ENCODE data around the gene CCR9.

Gene CCR9

DNA sequence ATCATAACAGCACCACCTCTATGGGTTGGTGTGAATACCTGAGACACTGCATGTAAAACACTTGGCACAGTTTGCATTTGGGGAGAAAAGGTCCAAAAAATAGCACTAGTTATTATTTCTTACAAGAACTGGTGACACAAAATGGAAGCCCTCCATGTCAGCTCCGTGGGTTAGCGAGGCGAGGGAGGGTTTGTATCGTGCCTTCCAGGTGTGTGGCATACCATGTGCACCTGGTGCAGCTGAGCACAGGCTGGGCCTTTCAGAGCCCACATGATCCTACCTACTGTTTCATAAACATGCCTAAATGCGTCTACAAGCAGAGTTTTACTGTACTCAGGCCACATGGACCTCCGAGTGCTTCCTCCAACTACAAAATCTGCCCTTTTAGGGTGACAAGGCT lies 62.5 kb downstream of the CCR9 start:
- DNase-seq (ENCODE audit: low read depth): no peak
- H3K4me3 ChIP-seq (ENCODE audit: low read depth, low read length): no peak overlapping the region

DNA sequence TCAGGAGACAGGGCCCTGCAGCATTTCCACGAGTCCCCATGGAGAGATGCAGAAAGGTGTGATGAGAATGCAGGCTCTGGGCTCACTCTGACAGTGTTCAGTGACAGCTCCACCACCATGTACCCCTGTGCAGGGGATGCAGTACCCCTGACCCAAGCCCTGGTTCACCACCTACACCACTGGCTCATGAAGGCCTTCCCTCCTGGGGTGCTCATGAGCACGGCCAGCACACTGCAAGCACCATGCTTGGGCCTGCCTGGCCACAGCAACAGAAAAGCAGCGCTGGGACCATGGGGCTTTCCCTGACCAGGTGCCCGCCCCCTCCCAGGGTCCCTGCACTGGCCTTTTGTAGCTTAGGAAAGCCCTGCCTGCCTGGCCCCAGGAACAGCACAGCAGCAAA lies 63.1 kb downstream of the CCR9 start:
- no peak for DNase-seq (ENCODE audit: low read depth)

GRCh38 chr3:45950131-45950530 lies 63.8 kb downstream of the CCR9 start:
- H3K4me3 ChIP-seq (ENCODE audit: low read depth, low read length): no peak overlapping the region
- no peak for DNase-seq (ENCODE audit: low read depth)

More for the DNA sequence above, 63.1 kb downstream of the CCR9 start:
- no peak overlapping the region for H3K4me3 ChIP-seq (ENCODE audit: low read depth, low read length)

DNA sequence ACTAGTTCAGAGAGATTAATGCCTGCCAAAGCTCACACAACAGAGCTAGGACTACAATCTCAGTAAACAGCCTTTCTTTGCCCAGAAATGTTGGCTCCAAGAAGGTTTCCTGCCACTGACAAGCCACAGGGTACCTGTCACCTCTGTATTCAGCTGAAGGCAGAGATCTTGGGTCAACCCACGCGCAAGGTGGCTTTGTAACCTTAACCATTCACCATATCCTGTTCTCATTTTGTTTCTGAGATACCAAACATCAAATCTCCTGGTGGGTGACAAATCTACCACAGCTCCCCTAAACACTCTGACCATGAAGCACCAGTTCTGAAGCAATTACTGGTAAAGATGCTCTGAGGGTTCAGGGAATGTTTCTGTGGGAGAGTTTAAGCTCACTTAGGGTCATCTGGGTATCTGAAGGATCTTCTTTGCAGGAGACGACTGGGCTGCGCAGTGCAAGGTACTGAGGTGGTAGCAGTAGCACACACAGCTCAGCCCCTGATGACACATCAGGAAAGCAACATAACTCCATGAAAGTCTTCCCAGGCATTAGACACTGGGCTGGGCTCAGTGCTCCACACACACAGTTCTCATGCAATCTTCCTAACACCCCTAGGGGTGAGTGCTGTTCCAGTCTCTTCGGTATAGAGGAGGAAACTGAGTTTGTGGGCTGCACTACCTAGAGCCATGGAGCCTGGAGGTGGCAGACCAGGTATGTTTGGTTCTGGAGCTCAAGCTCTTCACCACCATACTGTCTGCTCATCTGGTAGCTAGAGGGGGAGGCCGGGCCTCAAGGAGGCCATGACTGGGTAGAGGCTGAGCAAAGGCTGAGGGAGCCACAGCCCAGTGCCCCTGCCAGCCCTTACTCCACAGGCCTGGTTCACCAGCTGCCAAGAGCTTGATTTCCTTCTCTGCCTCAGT lies 64.6 kb downstream of the CCR9 start:
- H3K4me3 ChIP-seq (ENCODE audit: low read depth, low read length): no peak overlapping the region
- no peak for DNase-seq (ENCODE audit: low read depth)

GRCh38 chr3:45951946-45952345 lies 65.6 kb downstream of the CCR9 start:
- no peak overlapping the region for H3K4me3 ChIP-seq (ENCODE audit: low read depth, low read length)
- DNase-seq (ENCODE audit: low read depth): no peak

DNA sequence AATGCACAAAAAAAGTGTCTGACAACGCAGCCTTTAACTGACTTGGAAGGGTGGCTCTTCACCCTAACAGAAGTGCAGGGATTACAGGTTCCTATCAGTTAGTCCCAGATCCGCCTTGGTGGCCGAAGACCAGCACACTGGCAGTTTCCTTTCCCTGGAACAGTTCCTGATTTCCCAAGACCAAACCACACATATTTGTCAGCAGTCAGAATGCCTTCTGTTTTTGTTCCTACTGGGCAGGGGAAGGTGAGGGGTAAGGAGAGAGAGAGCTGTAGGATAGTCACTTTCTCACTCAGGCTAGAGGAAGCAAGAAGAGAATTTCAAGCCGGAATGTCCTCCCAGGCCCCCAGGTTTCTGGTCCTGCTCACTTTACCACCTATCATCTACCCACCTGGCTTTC lies 66.1 kb downstream of the CCR9 start:
- no peak overlapping the region for H3K4me3 ChIP-seq (ENCODE audit: low read depth, low read length)
- no peak for DNase-seq (ENCODE audit: low read depth)
